DND-41 (cell line): ENCODE data around the gene SLF2.

Experiments used
- ATAC-seq: fragments of 200-7000 bp; cut with Tn5 transposase; 3 replicates; pipeline ENCODE4 v1.9.1; 2021; ENCODE audit warnings: low read depth; ENCODE audit not compliant: insufficient read depth
- DNase-seq: peaks from one replicate; pipeline ENCODE4 v3.0.0-alpha.2; 2020
- H2AFZ ChIP-seq: 2 replicates; pipeline ENCODE4 v1.6.0; 2012; ENCODE audit warnings: low read depth, low read length
- H3K27ac ChIP-seq: 2 replicates; pipeline ENCODE4 v1.5.1; 2012; ENCODE audit warnings: low read length, inconsistent platforms
- H3K27me3 ChIP-seq: fragments of 200-600 bp; sonication (generic); 2 replicates; pipeline ENCODE4 v1.6.0; 2012; ENCODE audit warnings: low read length, mild to moderate bottlenecking, inconsistent platforms; ENCODE audit not compliant: insufficient read depth, poor library complexity
- H3K36me3 ChIP-seq: 2 replicates; pipeline ENCODE4 v1.5.1; 2012; ENCODE audit warnings: low read length, inconsistent platforms; ENCODE audit not compliant: insufficient read depth
- H3K4me1 ChIP-seq: 2 replicates; pipeline ENCODE4 v1.5.1; 2012; ENCODE audit warnings: mild to moderate bottlenecking, low read length; ENCODE audit not compliant: insufficient read depth
- H3K4me2 ChIP-seq: 2 replicates; pipeline ENCODE4 v1.6.0; 2012; ENCODE audit warnings: mild to moderate bottlenecking, moderate library complexity, low read length, inconsistent platforms; ENCODE audit not compliant: insufficient read depth
- H3K4me3 ChIP-seq, 2 experiments: fragments of 200-600 bp in 1 of 2; shearing (Covaris generic) in 1 of 2; 2 replicates each; pipeline ENCODE4 v1.5.1; 2012 to 2016; ENCODE audit warnings: inconsistent platforms in 2 of 2, low read length in 2 of 2, mild to moderate bottlenecking in 2 of 2, low read depth in 1 of 2, moderate library complexity in 1 of 2
- H3K79me2 ChIP-seq: 2 replicates; pipeline ENCODE4 v1.6.0; 2012; ENCODE audit warnings: low read length, inconsistent platforms; ENCODE audit not compliant: insufficient read depth
- H3K9ac ChIP-seq: 2 replicates; pipeline ENCODE4 v1.6.0; 2012; ENCODE audit warnings: low read depth, mild to moderate bottlenecking, inconsistent platforms, low read length, moderate library complexity
- H3K9me3 ChIP-seq: 2 replicates; pipeline ENCODE4 v1.5.1; 2012; ENCODE audit warnings: low read length, moderate library complexity, mild to moderate bottlenecking, inconsistent platforms; ENCODE audit not compliant: insufficient read depth, severe bottlenecking
- H4K20me1 ChIP-seq: 2 replicates; pipeline ENCODE4 v1.6.0; 2012; ENCODE audit warnings: low read length; ENCODE audit not compliant: insufficient read depth
- EZH2 ChIP-seq: IDR thresholded peaks from 3 replicates; pipeline ENCODE4 v1.6.1; 2012; ENCODE audit warnings: borderline replicate concordance, low read depth, mild to moderate bottlenecking, moderate library complexity, low read length, inconsistent platforms; ENCODE audit not compliant: severe bottlenecking
- TF ChIP-seq, protein P1 (sequence below): IDR thresholded peaks from 2 replicates; pipeline ENCODE4 v1.5.1; 2012; ENCODE audit warnings: borderline replicate concordance, low read length, moderate library complexity, mild to moderate bottlenecking; ENCODE audit not compliant: poor library complexity, severe bottlenecking; ENCODE audit errors: extremely low read depth

Gene SLF2

DNA sequence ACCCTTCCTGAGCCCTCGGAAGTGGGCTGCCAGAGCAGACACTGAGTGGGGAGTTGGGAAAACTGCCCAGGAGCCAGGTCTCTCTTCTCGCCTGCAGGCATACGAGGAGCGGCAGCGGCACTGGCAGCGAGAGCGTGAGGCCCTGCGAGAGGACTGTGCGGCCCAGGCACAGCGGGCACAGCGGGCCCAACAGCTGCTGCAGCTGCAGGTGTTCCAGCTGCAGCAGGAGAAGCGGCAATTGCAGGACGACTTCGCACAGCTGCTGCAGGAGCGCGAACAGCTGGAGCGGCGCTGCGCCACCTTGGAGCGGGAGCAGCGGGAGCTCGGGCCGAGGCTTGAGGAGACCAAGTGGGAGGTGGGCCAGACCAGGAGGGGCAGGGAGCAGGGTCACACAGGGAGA is 92.6 kb downstream of the SLF2 start:
- Histone ChIP-seq H3K36me3 (peaks cover 13% of the 10 kb centered on the region; the same call in 1 of the 2 replicates), H3K9me3 (no peaks in the 10 kb centered on the region), H3K4me3 (no peak overlapping the region), H3K9ac (no peak overlapping the region), H4K20me1 (peaks cover 4% of the 10 kb centered on the region; the same call in 1 of the 2 replicates), H3K27me3 (no peaks in the 10 kb centered on the region), H3K27ac (no peak overlapping the region), H3K79me2 (no peaks in the 10 kb centered on the region), H3K4me2 (no peak overlapping the region), H3K4me1 (peaks cover under 1% of the 10 kb centered on the region; the same call in 1 of the 2 replicates), H2AFZ (no peak overlapping the region)
- no peak for DNase-seq
- no peak for ATAC-seq
- TF ChIP-seq, protein P1, sequence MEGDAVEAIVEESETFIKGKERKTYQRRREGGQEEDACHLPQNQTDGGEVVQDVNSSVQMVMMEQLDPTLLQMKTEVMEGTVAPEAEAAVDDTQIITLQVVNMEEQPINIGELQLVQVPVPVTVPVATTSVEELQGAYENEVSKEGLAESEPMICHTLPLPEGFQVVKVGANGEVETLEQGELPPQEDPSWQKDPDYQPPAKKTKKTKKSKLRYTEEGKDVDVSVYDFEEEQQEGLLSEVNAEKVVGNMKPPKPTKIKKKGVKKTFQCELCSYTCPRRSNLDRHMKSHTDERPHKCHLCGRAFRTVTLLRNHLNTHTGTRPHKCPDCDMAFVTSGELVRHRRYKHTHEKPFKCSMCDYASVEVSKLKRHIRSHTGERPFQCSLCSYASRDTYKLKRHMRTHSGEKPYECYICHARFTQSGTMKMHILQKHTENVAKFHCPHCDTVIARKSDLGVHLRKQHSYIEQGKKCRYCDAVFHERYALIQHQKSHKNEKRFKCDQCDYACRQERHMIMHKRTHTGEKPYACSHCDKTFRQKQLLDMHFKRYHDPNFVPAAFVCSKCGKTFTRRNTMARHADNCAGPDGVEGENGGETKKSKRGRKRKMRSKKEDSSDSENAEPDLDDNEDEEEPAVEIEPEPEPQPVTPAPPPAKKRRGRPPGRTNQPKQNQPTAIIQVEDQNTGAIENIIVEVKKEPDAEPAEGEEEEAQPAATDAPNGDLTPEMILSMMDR, result no peak
- TF ChIP-seq EZH2, result no peak

DNA sequence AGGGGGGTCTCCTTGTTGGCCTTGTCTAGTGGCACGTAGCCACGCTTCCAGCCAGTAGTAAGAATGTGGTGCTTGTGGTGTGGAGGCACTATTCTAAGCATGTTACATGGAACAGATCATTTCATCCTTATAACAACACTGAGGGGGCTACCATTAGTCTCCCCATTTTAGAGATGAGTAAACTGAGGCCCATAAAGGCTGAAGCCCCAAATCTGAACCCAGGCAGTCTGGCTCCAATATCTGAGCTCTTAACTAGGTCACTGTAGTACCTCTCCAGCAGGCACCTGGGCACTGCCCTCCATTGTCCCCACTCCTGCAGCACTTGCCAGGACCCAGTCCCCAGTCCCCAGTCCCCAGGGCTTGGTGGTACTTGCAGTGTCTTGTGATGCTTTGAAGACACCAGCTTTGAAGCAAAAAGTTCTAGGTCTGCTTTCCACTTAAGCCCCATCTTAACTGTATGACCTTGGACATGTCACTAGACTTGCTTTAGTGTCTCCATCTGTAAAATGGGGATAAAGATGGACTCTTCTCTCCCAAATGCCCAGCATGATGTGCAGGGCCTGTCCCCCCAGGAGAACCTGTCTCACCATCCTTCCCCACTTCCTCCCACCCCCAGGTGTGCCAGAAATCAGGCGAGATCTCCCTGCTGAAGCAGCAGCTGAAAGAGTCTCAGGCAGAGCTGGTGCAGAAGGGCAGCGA is 93.3 kb downstream of the SLF2 start:
- Histone ChIP-seq H3K79me2 (no peaks in the 10 kb centered on the region), H4K20me1 (peaks cover 4% of the 10 kb centered on the region; the same call in 1 of the 2 replicates), H3K4me3 (no peak overlapping the region)

DNA sequence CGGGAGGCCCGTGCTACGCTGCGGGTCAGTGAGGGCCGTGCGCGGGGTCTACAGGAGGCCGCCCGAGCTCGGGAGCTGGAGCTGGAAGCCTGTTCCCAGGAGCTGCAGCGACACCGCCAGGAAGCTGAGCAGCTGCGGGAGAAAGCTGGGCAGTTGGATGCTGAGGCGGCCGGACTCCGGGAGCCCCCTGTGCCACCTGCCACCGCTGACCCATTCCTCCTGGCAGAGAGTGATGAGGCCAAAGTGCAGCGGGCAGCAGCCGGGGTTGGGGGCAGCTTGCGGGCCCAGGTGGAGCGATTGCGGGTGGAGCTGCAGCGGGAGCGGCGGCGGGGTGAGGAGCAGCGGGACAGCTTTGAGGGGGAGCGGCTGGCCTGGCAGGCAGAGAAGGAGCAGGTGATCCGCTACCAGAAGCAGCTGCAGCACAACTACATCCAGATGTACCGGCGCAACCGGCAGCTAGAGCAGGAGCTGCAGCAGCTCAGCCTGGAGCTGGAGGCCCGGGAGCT is 93.9 kb downstream of the SLF2 start:
- Histone ChIP-seq H3K27me3 (no peaks in the 10 kb centered on the region), H3K36me3 (peaks cover 13% of the 10 kb centered on the region; the same call in 1 of the 2 replicates), H3K27ac (no peak overlapping the region), H4K20me1 (peaks cover 4% of the 10 kb centered on the region; the same call in 1 of the 2 replicates), H3K4me2 (no peak overlapping the region), H3K9ac (no peak overlapping the region), H3K79me2 (no peaks in the 10 kb centered on the region), H3K9me3 (no peaks in the 10 kb centered on the region), H3K4me1 (no peaks in the 10 kb centered on the region), H3K4me3 (no peak overlapping the region), H2AFZ (no peak overlapping the region)
- ATAC-seq, result no peak
- TF ChIP-seq, protein P1, result no peak
- TF ChIP-seq EZH2, result no peak
- no peak for DNase-seq

More for the DNA sequence above, 93.3 kb downstream of the SLF2 start:
- no peak overlapping the region for H3K4me2 ChIP-seq
- H3K36me3 ChIP-seq, result peaks cover 13% of the 10 kb centered on the region; the same call in 1 of the 2 replicates
- no peak overlapping the region for H3K9ac ChIP-seq
- ATAC-seq (no peak), DNase-seq (no peak)
- H3K27me3 ChIP-seq, result no peaks in the 10 kb centered on the region
- H3K9me3 ChIP-seq, result no peaks in the 10 kb centered on the region
- no peak overlapping the region for H2AFZ ChIP-seq
- H3K4me1 ChIP-seq, result no peaks in the 10 kb centered on the region
- TF ChIP-seq EZH2, result no peak
- TF ChIP-seq, protein P1, result no peak
- H3K27ac ChIP-seq, result no peak overlapping the region
